Left colon (tissue), 2 donors: Measurements from ENCODE around the gene PPAT. TPM values are rescaled to one million over a fixed set of nuclear protein-coding genes. Genes with fewer than 3 reads are reported as not detected.
"Not testable (repeated sequence)": the region's sequence is repeated elsewhere in the genome, so short reads cannot be mapped to it uniquely, and the experiment has no call there.

Experiments
- ATAC-seq: fragments of 200-7000 bp; cut with Tn5 transposase; one replicate; pipeline ENCODE4 v1.9.1; 2020; ENCODE audit warnings: mild to moderate bottlenecking, moderate library complexity
- DNase-seq, 2 donors: peaks; one replicate each; pipeline ENCODE4 v3.0.0-alpha.2; 2020
- intact Hi-C, 2 donors: fragments of 100-400 bp; cut with DNase I in 1 of 2; cut with micrococcal nuclease in 1 of 2; formaldehyde crosslinking; loops; one replicate each; pipeline versions ENCODE4 v1.11.2 to v1.14.0; 2022; cut with DNase I, micrococcal nuclease
- long read RNA-seq: library from polyadenylated mRNA; unstranded; transcript quantifications from one replicate; pipeline ENCODE4 v2.0.0, GENCODE V29; 2021
- total RNA-seq, 2 donors: library from RNA; stranded (reverse); fragmentation: NEBNext Ultra II Directional; extraction: Animal tissue kit (Norgen Biotek cat#: 25700); gene quantifications; one replicate each; pipeline ENCODE4 v1.2.1, GENCODE V29; 2021
- donor health status: DM: no; HTN: no; CAD: no.
- donor health status: DM: yes; HTN: yes; CAD: no.

PPAT gene
- total RNA-seq: 1 to 10 TPM; 5.9 to 6.6 TPM
- long read RNA-seq, transcript PPAT-201 (11 exons, 3,682 nt): major isoform, 11 of 12 reads
- long read RNA-seq, partial matches to known transcripts: 0 of 12 reads
- long read RNA-seq, other reads (novel, unspliced or antisense): 1 of 12 reads

DNA sequence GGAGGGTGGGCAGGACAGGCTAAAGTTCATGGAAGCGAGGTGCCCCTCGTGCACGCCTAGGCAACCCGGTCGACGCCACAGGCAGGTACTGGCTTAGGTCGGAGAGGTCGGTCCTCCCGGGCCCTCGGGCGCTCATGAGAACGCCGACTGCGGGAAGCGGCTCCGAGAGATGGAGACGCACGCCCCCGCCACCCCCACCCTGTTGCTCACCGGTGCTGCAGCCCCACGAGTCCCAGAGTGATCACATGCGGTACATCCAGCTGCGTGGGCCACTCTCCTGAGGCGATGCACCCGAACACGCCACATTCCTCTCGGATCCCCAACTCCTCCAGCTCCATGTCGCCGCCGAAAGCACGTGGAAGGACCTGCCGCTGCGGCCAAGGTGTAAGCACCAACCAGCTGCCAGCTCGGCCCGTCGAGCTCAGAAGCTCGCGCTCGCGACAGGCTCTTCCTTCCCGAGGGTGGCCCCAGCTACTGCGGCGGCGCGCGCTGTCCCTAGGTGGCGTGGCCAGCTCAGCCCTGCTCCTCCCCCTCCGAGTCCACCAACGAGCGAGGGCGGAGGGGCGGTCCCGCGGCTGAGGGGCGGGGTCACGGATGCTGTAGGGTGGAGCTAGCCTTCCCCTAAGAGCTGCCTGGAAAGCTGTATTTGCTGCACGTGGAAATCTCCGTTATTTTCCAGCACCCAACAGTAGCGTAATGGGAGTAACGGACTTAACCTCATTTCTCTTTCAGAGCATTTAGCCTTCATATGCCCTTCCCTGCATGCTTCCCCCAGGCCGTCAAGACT is at the start of gene PPAT:
Gene PPAT, minus strand, starts transcription at position 476 of the 787 bp plus-strand sequence. Its CDS starts 138 bp downstream, at position 338.
- peak; percentile 86 for ATAC-seq
- peak; percentile 98 to 99 for DNase-seq
- intact Hi-C loops: no loop called here

DNA sequence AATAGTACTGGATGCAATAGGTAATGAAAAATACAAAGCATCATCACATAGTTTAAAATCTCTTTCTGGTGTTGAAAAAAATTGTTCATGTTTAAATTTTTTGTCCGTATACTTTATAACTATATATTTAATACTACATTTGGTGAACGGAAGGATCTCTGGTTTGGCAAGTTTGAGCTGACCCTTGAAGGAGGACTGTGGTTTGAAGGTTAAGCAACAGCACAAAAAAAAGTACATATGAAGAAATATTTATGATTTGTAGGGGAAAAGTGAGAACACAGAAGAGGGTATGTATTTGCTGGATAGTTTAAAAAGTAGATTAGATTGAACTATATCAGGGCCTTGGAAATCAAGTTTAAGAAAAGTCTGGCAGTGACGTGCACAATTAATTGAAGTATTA is 45.3 kb upstream of the PPAT start:
- no peak for ATAC-seq
- DNase-seq: no peak
- intact Hi-C loops: no loop called here

DNA sequence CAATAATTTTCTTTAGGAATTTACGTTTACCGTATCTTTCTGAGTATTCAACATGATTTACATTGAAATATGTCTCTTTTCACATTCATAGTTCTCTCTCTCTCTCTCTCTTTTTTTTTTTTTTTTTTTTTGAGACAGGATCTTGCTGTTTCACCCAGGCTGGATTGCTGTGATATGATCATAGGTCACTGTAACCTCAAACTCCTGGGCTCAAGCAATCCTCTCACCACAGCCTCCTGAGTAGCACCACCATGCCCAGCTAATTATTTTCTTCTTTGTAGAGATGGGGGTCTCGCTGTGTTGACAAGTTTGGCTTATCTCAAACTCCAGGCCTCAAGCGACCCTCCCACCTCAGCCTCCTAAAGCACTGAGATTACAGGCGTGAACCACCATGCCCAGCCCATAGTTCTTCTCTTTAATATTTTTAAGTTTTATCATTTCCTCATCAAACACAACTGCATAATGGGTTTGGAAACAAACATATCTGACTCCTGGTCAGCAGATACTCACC is 41.8 kb upstream of the PPAT start:
- no peak for DNase-seq
- ATAC-seq: no peak
- intact Hi-C loops: no loop called here

DNA sequence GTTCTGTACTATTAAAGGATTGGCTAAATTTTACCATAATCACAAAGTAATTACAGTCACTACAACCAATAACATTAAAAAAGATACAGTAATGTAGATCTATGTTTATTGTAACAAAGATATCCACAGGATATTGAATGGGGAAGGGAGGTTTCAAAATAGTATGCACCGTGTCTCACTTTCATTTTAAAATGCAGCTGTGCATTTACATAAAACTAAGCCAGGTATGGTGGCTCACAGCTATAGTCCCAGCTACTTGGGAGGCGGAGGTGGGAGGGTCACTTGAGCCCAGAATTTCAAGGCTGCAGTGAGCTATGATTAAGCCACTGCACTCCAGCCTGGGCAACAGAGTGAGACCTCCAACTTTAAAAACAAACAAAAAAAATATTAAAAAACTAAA is 40.5 kb upstream of the PPAT start:
- DNase-seq: no peak
- intact Hi-C loops: no loop called here
- no peak for ATAC-seq

DNA sequence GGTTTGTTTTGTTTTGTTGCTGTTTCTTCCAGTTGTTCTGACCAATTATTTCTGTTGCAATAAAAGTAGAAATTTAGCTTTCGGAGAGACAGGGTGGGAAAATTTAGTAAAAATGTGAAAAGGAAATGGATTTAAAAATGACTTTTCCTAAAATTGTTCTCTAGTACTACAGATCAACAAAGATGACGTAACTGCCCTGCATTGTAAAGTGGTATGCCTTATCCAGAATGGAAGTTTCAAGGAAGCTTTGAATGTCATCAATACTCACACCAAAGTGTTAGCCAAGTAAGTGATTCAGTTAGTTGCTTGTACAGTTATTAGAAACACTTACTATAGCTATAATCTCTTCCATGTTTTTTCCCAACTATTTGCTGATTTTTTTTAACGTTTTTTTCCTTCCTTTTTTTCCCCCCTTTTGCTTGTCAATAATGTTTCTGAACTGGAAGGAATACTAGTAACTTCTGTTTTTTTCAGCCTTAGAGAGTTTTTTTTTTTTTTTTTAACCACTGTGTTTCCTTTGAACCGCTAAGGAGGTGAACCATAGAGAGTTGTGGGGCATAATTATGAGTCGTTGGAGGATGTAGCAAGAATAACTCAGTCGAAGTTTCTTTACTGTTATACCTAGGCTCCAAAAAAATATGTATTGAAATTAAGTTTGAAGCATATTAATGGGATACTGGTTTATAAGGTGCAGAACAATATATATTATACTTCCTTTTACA is 34.2 kb upstream of the PPAT start:
- no peak for DNase-seq
- no peak for ATAC-seq
- intact Hi-C loops: no loop called here

DNA sequence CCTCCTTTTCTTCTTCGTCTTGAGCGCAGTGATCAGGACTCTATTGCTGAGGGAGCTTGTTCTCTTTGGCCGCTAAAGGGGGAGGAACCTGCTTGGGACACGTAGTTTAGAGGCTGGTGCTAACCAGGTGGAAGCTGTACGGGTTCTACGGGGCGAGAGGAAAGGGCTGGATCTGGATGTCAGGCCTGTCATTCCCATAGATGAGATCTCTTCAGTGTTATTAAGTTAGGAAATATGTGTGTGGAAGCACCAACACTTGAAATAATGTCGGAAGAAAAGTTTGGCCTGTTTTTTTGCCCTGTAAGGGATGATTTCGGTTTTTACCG is 32.6 kb upstream of the PPAT start:
- DNase-seq (peak; percentile 37 to 51), ATAC-seq (peak; percentile 69)
- intact Hi-C loops: no loop called here

DNA sequence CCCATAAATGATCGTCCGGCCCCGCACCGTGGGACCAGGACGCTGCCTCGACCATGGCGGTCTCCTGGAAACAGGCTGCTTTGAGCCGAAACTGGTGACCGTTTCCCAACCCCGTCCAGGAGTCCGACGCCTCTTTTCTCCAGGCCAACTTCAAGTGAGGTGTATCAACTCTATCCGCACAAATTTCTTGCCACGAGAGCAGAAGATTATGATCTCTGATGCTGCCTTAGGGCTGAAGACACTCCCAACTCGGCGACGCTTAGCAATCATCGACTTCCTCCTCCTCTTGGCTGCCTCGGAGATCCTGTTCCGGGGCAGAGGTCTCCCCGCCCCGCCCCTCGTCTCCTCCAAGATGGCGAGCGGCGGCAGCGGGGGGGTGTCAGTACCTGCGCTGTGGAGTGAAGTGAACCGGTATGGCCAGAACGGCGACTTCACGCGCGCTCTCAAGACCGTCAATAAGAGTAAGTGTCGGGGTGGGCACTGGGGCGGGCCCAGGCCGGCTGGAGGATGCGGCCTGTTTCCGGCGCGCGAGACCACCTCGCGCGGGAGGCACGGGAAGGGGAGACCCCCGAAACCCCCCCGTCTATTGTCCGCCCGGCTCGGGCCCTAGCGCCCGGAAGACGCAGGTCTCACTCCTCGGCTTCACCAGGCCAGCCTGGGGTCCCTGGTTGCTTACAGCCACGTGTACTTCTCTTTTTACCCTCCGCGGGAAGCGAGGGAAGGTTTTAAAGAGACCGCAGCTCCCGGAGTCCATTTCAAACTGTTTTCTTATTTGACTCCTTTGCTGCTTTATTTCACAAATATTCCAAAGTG is 32.1 kb upstream of the PPAT start, which contains the start of gene SRP72:
Gene SRP72, plus strand, starts transcription at position 334 of the 813 bp plus-strand sequence. Its CDS starts 19 bp downstream, at position 353.
- DNase-seq: peak; percentile 91 to 92
- intact Hi-C loops: no loop called here

DNA sequence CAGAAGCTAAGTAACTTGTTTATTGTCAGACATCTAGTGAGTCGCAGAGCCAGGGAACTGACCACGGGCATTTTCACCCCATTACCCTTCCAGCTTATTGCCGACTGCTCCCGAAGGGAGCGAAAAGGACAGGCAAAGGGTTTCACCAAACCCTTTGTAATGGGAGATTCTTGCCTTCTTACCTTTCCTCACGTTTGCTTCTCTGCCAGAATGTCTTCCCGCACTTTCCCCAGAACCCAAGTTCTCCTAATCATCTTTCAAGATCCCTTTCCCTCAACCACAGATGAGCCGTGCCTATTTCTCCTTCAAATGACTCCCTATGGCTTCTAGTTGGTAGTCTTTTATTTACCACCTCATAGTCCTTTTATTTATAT is 31.5 kb upstream of the PPAT start:
- DNase-seq (no peak), ATAC-seq (no peak)
- intact Hi-C loops: no loop called here

More for the DNA sequence above, 32.1 kb upstream of the PPAT start, which contains the start of gene SRP72:
- ATAC-seq: peak; percentile 97

DNA sequence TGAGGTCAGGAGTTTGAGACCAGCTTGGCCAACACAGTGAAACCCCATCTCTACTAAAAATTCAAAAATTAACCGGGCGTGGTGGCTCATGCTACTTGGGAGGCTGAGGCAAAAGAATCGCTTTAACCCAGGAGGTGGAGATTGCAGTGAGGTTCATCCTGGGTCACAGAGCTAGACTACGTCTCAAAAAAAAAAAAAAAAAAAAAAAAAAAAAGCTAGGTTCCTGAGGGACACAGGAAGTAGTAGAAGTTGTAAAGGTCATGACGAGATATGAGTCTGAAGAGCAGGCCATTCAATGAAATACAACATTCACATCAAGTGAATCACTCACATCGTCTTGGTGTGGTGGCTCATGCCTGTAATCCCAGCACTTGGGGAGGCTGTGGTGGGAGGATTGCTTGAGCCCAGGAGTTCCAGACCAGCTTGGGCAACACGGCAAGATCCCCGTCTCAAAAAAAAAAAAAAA is 30.9 kb upstream of the PPAT start:
- intact Hi-C loops: not testable (repeated sequence)
- ATAC-seq (peak; percentile 69), DNase-seq (peak; percentile 15 to 28)

DNA sequence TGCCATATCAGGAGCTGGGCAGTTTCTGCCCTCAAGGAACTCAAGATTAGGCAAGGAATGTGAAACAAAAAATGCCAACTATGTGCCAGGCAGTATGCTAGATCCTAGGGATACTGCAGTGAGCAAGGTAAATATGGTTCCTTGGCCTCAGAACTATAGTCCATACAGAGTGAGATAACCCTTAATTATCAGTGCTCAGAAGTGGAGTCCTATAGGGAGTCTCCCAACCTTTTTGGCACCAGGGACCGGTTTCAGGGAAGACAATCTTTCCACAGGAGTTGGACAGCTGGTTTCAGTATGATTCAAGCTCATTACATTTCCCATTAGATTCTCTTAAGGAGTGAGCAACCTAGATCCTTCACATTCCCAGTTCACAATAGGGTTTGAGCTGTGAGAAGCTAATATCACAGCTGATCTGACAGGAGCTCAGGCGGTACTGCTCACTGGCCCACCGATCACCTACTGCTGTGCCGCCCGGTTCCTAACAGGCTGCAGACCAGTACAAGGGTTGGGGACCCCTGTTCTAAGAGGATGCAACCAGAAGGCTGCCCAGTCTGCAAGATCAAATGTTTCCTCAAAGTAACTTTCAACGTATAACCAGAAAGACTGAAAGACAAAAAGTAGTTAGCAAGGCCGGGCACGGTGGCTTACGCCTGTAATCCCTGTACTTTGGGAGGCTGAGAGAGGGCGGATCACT is 30.3 kb upstream of the PPAT start:
- intact Hi-C loops: no loop called here

DNA sequence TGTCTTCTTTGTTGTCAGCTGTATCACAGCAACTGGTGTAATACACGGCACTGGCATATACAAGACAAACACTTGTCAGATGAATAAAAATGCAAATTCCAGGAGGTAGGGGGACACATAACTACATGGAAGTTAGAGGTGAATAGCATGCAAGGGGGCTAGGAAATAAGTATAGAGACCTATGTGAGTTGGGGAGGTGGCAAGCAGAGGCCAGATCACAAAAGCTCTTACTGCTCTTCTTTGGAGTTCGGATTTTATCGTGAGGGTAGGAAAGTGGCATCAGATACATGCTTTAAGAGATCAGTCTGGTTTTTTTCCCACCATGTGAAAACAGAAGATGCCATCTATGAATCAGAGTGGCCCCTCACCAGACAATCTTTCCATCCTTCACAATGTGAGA is 29.2 kb upstream of the PPAT start:
- ATAC-seq (no peak), DNase-seq (no peak)
- intact Hi-C loops: no loop called here

More for the DNA sequence above, 30.3 kb upstream of the PPAT start:
- DNase-seq (peak in 1 of 2 donors; percentile 14), ATAC-seq (no peak)

DNA sequence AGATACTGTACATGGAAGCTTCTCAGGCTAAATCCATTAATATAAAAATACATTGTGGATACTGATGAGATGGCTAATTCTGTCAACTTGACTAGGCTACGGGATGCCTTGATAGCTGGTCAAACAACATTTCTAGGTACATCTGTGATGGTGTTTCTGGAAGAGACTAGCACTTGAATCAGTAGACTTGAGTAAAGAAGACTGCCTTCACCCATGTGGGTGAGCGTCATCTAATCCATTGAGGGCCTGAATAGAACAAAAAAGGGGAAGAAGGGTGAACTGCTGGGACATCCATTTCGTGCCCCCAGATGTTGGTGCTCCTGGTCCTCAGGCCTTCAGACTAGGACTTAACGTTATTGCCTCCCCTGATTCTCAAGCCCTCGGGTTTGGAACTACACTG is 28.3 kb upstream of the PPAT start:
- DNase-seq: no peak
- ATAC-seq: no peak
- intact Hi-C loops: no loop called here

DNA sequence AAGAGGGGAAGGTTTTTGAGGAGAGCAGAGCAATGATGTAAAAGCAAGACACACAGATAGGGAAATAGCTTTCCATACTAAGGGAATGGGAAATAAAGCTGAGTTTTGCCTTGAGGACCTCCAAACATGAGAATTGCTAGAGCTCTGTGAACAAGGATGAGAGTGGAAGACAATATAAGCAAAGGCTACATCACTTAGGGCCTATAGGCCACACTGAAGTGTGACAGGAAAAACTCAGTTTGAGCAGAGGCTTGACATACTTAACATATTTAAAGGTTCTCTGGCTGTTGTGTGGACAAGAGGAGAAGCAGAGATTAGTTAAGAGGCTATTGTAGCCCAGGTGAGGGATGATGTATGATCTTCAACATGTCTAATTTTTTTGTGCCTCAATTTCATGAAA is 26.7 kb upstream of the PPAT start:
- intact Hi-C loops: no loop called here
- no peak for DNase-seq
- no peak for ATAC-seq

DNA sequence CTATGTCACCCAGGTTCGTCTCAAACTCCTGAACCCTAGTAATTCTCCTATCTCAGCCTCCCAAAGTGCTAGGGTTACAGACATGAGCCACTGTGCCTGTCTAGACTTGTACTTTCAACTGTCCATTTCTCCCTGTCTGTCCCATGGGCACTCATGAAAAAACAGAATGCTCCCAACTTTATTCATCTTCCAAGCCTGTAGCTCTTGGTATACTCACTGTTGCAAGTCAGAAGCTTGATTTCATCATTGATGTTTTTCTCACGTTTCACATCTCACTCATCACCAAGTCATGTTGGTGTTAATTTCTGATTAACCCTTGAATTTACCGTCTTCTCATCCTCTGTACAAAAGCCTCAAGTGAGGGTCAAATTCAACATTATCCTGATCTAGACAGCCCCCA is 24.7 kb upstream of the PPAT start:
- ATAC-seq (no peak), DNase-seq (no peak)
- intact Hi-C loops: no loop called here

DNA sequence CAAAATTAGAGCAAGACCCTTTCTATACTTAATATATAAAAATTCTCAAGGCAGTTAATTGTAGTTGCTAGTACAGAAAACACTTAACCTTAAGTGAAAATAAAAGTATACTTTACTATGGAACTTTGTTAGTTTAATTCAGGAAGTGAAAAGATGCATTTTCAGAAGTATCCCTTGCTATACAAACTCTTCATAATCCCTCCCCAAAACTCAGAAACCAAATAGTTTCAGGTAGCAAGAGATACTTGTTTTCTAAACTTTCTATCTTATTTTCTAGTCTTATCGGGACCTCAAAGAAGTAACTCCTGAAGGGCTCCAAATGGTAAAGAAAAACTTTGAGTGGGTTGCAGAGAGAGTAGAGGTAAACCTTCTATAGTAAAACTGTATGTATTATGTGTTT is 14.9 kb upstream of the PPAT start:
- intact Hi-C loops: no loop called here
- no peak for DNase-seq
- ATAC-seq: no peak

DNA sequence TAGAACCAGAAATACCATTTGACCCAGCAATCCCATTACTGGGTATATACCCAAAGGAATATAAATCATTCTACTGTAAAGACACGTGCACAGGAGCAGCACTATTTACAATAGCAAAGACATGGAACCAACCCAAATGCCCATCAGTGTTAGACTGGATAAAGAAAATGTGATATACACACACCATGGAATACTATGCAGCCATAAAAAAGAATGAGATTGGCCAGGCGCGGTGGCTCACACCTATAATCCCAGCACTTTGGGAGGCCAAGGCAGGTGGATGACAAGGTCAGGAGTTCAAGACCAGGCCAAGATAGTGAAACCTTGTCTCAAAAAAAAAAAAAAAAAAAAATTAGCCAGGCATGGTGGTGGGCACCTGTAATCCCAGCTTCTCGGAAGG is 14.1 kb upstream of the PPAT start:
- intact Hi-C loops, DNase-seq, ATAC-seq: not testable (repeated sequence)

DNA sequence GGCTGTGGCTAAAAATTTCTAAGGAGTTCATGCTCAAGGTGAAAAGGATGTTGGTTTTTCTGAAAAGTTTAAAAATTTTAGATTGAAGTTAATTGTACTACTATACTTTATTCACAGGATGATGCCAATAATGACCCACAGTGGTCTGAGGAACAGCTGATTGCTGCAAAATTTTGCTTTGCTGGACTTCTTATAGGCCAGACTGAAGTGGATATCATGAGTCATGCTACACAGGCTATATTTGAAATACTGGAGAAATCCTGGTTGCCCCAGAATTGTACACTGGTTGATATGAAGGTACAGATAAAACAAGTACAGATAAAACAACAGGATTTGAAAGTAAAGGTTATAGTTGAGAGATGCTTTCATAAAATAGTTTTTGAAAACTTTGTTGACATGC is 12.9 kb upstream of the PPAT start:
- no peak for DNase-seq
- intact Hi-C loops: no loop called here
- no peak for ATAC-seq

DNA sequence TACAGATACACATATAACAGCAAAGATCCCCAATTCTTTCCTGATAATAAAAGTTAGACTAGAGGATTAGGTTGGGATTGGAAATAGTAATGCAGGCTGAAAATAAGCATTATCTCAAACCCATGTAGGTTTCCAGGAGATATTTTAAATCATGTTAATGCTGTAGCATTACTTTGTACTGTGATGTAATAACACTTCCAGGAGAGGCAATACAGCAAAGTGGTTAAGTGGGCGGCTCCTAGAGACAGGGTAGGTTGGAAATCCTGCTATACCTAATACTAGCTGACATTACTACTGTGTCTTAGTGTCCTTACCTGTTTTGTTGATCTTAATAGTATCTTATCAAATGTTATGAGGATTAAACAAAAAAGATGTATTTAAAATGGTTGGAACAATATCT is 10.3 kb upstream of the PPAT start:
- intact Hi-C loops: no loop called here
- ATAC-seq (no peak), DNase-seq (no peak)
